Astrocyte (in vitro differentiated cells and primary cell): Measurements from ENCODE around the gene ITPRIPL2.

Source experiments
- EZH2 ChIP-seq: IDR thresholded peaks from 2 replicates; pipeline ENCODE4 v1.6.1; 2012; ENCODE audit warnings: mild to moderate bottlenecking, low read length, inconsistent platforms; ENCODE audit not compliant: insufficient read depth
- TF ChIP-seq, protein P1 (sequence below): IDR thresholded peaks from 2 replicates; pipeline ENCODE4 v1.5.1; 2011; ENCODE audit warnings: low read depth, mild to moderate bottlenecking, inconsistent platforms, low read length, moderate library complexity; ENCODE audit not compliant: insufficient read depth

DNA sequence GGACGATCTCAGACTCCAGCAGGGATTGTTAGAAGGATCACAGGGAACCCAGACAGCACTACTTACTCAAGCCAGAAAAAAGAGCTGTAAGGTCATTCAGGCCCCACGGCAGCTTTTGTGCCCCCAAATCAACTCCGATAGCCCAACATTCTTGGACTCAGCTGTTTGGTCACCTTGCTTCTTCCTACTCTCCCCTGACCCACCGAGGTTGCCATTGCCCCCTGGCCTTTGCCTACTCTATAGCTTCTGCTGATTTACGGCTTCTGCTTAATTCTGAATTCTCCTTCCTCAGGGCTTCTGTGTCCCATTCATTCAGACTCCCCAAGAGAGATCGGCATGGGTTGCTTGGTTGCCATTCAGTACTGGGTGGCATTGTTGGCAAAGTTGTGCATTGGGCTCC, 8.6 kb upstream of the ITPRIPL2 start:
- TF ChIP-seq, protein P1, sequence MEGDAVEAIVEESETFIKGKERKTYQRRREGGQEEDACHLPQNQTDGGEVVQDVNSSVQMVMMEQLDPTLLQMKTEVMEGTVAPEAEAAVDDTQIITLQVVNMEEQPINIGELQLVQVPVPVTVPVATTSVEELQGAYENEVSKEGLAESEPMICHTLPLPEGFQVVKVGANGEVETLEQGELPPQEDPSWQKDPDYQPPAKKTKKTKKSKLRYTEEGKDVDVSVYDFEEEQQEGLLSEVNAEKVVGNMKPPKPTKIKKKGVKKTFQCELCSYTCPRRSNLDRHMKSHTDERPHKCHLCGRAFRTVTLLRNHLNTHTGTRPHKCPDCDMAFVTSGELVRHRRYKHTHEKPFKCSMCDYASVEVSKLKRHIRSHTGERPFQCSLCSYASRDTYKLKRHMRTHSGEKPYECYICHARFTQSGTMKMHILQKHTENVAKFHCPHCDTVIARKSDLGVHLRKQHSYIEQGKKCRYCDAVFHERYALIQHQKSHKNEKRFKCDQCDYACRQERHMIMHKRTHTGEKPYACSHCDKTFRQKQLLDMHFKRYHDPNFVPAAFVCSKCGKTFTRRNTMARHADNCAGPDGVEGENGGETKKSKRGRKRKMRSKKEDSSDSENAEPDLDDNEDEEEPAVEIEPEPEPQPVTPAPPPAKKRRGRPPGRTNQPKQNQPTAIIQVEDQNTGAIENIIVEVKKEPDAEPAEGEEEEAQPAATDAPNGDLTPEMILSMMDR: no peak
- no peak for TF ChIP-seq EZH2
